Measurements from ENCODE around the gene MAMDC2. TPM values are rescaled to one million over a fixed set of nuclear protein-coding genes. Genes with fewer than 3 reads are reported as not detected.
"Not testable (repeated sequence)": the region's sequence is repeated elsewhere in the genome, so short reads cannot be mapped to it uniquely, and the experiment has no call there.

Gene MAMDC2
- total RNA-seq, 1 donor from 2014 or later, result 10.0 TPM

DNA sequence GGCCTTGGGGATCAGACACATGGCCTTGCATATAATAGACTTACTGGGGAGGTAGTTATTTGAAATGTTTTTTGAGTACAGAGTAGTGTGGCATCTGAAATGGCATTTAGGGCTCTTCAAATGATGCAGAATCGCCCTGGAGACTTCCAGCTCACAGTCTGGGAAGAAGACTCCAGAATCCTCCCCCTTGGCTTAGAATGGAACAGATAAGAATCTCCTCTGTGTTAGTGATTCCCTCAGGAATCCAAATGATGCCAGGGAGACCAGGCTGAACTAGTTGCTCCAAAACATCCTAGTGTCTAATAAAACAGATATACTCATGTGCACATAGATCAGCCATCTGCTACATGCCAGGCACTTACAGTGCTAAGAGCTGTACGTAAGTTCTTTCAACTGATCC is 176.6 kb downstream of the MAMDC2 start:
- no peak for ATAC-seq (ENCODE audit: poor library complexity)
- intact Hi-C loops (cut with DNase I), result loop anchor here (10.0 kb wide), 1 partner anchor 245 kb away; no protein-coding TSS in a partner anchor

DNA sequence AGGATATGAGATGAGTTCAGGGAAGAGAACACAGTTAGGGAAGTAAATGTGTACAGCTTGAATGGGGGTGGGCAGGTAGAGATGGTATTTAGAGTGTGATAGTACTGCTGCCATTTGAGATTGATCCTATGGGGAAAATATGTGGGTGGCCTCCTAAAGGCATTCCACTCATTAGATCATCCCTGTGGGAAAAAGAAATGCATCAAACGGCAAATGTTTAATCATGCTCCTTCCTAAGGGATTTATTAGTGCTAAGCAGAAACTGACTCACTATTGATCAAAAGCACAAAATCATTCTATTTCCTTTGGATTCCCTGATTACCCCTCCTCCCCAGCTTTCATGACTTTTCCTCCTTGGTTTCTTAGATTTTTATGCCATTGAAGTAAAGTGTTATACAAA is 178.7 kb downstream of the MAMDC2 start:
- ATAC-seq (ENCODE audit: poor library complexity), result no peak
- intact Hi-C loops (cut with DNase I), result loop anchor here (10.0 kb wide), 1 partner anchor 248 kb away; no protein-coding TSS in a partner anchor
- no peak for DNase-seq

More for the DNA sequence above, 176.6 kb downstream of the MAMDC2 start:
- DNase-seq, result no peak

DNA sequence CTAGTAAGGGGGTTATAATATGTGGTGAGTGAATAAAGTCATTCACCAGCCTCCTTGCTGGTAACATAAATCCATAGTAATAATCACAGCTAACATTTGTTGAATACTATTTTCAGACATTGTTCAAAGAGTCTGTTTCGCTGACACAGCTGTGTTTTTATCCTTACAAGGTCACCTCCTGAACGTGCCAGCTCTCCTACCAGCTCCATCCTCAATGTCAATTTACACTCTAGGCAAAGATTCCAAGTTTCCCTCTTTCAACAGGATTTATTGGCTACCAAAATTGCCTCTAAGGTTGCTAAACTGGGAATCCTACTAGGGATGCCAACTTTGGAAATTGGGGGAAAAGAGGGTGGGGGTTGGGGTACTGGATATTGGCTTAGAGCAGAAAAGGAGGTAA is 184.5 kb downstream of the MAMDC2 start:
- ATAC-seq (ENCODE audit: poor library complexity) (peak; percentile 23), DNase-seq (no peak)
- intact Hi-C loops (cut with DNase I), result loop anchor here (10.0 kb wide), 1 partner anchor 253 kb away; no protein-coding TSS in a partner anchor

DNA sequence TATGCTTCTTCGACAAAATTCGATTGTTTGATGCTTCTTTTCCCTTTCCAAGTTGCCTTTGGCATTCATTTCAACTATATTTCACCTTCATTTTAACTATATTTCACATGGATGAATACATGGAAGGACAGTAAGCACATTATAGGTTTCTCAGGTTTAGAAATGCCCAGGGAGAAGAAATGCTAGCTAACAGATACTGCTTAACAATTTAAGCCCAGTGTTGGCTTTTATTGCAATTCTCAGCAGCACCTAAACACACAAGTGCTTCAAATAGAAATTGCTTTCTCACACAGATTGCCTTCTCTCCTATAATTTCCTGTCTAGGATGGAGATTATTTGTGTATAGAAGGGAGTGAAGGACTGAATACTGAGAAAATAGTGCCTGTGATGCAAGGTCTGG is 185.0 kb downstream of the MAMDC2 start:
- intact Hi-C loops (cut with DNase I), result loop anchor here (10.0 kb wide), 1 partner anchor 254 kb away; no protein-coding TSS in a partner anchor
- no peak for DNase-seq
- ATAC-seq (ENCODE audit: poor library complexity), result peak; percentile 8

DNA sequence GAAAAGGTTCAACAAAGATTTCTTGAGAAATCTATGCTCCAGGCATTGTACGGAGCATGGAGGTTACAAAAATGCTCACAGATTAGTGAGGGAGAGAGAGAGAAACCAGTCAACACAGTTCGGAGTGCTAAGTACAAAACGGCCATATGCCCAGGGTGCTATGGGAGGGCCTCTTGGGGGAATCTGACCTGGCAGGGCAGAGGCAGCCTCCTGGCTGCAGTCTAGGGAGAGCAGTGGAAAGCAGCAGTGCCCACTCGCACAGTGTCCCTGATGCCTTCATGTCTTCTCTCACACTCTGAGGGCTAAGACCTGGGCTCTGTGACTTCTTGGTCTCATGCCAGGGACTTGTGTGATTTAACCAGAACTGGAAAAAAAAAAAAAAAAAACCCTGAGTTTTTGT is 185.4 kb downstream of the MAMDC2 start:
- DNase-seq, result peak; percentile 39
- ATAC-seq (ENCODE audit: poor library complexity), result peak; percentile 91
- intact Hi-C loops (cut with DNase I), result loop anchor here (10.0 kb wide), 1 partner anchor 254 kb away; no protein-coding TSS in a partner anchor

DNA sequence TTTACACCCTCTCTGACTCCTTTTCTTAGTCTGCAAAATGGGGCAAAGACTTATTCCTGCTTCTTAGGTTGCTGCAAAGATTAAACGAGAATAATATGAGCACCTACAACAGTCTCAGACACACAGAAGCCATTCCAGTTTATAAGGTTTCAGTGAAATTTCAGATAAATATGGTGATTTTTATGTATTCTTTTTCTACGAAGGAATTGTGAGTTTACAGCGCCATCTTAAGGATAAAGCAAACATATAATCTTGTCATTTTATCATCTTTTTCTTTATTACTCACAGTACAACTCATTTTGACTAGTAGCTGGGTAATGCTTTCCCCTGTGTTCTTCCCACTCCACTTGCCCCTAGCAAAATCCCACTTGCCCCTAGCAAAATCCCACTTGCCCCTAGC is 185.9 kb downstream of the MAMDC2 start:
- peak; percentile 52 for ATAC-seq (ENCODE audit: poor library complexity)
- no peak for DNase-seq
- intact Hi-C loops (cut with DNase I), result loop anchor here (10.0 kb wide), 1 partner anchor 255 kb away; no protein-coding TSS in a partner anchor

DNA sequence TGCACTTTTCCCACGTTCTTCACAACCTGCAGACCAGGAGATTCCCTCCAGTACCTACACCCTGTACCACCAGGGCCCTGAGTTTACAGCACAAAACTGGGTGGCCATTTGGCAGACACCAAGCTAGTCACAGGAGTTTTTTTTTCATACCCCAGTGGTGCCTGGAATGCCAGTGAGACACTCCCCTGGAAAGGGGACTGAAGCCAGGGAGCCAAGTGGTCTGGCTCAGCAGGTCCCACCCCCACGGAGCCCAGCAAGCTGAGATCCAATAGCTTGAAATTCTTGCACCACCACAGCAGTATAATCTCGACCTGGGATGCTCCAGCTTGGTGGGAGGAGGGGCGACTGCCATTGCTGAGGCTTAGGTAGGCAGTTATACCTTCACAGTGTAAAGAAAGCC is 188.8 kb downstream of the MAMDC2 start:
- DNase-seq, result no peak
- ATAC-seq (ENCODE audit: poor library complexity), result no peak
- intact Hi-C loops (cut with DNase I), result no loop called here

DNA sequence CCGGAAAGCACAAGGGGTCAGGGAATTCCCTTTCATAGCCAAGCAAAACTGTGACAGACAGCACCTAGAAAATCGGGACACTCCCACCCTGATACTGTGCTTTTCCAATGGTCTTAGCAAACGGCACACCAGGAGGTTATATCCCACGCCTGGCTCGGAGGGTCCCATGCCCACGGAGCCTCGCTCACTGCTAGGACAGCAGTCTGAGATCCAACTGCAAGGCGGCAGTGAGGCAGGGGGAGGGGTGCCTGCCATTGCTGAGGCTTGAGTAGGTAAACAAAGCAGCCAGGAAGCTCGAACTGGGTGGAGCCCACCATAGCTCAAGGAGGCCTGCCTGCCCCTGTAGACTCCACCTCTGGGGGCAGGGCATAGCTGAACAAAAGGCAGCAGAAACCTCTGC is 190.6 kb downstream of the MAMDC2 start:
- intact Hi-C loops (cut with DNase I); ATAC-seq (ENCODE audit: poor library complexity); DNase-seq: not testable (repeated sequence)

DNA sequence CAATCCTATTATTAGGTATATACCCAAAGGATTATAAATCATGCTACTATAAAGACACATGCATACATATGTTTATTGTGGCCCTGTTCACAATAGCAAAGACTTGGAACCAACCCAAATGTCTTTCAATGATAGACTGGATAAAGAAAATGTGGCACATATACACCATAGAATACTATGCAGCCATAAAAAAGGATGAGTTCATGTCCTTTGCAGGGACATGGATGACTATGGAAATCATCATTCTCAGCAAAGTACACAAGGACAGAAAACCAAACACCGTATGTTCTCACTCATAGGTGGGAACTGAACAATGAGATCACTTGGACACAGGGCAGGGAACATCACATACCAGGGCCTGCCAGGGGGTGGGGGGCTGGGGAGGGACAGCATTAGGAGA is 202.3 kb downstream of the MAMDC2 start:
- intact Hi-C loops (cut with DNase I); ATAC-seq (ENCODE audit: poor library complexity); DNase-seq: not testable (repeated sequence)

DNA sequence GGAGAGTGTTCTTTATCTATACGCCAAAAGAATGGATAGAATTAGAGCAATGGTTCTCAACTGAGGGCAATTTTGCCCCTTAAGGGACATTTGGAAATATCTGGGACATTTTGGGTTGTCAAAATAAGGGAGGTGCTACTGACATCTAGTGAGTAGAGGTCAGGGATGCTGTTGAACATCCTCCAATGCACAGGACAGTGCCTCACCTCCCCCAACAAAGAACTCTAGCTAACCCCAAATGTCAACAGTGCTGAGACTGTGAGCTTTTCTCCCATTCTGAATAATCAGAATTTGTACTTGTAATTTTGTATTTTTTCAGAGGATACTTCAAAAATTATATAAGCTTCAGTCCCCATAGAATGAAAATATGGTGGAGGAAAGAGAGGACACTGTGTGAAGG is 206.6 kb downstream of the MAMDC2 start:
- intact Hi-C loops (cut with DNase I), result no loop called here
- ATAC-seq (ENCODE audit: poor library complexity), result no peak
- no peak for DNase-seq

DNA sequence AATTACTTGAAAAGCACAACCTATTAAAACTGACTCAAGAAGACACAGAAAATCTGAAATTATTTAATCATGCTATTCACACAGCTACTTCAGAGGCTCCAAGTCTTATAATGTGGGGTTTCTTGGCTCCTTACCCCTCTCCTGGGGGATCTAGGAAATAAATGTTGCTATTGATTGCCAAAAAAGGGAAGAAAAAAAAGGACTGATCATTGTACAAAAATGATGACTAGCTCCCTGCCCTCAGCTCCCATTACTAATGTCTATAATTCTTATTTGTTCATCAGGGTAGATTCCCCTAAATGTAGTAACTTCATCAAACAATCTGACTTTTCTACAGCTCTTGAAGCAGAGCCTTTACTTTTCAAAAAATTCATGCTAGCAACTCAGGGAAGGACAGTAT is 211.8 kb downstream of the MAMDC2 start:
- DNase-seq (no peak), ATAC-seq (ENCODE audit: poor library complexity) (no peak)
- intact Hi-C loops (cut with DNase I), result no loop called here

DNA sequence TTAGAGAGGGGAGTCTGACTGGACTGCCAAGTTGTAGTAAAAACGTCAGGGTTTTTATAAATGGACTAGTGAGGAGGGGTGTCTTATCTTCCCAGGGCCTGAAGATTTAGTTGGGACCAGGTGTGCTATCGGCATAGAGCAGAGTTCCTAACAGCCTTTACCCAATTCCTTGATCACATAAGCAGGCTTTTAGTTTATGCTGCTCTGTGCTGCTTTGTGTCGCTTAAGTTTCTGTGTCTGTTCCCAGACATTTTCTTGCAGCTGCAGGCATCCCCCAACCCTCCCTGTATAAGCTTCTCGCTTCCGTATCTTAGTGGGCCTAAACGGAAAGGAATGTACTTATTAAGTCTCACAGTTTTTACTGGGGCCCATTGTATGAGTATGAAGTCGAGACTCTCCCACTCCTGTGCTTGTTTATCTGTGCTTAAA is 212.5 kb downstream of the MAMDC2 start:
- intact Hi-C loops (cut with DNase I), result no loop called here
- ATAC-seq (ENCODE audit: poor library complexity) (no peak), DNase-seq (no peak)

DNA sequence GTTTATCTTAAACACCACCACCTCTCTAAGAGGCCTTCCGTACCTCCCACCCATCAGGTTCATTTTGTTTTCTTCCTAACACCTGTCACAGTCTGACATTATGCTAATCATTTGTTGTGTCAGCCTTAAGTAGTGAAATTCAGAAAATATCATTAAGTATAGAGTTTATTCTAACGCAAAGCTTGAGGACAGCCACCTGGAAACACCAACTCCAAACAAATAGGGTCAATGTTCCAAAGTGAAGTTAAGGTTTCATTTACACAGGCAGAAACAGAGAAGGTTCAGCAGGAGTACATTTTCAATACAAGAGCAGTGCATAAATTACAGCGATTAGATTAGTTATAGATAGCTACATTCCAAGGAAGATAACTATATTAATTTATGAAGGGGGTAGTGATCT is 213.9 kb downstream of the MAMDC2 start:
- intact Hi-C loops (cut with DNase I), result no loop called here
- DNase-seq (no peak), ATAC-seq (ENCODE audit: poor library complexity) (no peak)

DNA sequence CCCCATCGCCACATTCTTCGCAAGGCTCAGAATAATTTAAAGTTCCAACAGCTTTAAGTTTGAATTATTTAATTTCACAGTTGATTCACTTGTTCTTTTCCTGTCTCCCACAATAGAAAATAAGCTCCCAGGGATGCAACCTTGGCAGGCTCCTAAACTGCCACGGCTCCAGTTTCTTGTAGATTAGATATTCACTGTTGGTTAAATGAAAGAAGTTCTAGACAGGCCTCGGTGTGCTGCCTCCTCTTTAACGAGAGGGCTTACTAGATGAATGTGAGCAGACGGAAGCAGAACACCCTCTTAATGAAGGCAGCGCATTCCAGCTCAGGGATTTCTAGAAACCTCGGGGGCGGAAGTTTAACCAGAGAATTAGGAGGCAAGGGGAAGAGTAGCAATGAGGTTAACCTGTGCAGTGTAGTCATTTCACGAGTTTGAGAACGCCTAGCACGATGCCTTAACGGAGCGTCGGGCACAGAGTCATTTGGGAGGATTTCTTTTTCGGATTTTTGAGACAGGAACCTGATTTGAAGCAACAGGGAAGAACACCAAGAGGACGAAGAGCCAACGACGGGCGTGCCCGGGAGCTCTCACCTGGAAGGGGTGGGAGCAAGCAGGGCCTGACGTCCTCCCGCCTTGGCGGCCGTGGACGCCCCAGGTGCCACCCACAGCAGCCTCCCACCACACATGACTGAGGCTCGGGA is 214.5 kb downstream of the MAMDC2 start:
- DNase-seq, result no peak
- intact Hi-C loops (cut with DNase I), result no loop called here

DNA sequence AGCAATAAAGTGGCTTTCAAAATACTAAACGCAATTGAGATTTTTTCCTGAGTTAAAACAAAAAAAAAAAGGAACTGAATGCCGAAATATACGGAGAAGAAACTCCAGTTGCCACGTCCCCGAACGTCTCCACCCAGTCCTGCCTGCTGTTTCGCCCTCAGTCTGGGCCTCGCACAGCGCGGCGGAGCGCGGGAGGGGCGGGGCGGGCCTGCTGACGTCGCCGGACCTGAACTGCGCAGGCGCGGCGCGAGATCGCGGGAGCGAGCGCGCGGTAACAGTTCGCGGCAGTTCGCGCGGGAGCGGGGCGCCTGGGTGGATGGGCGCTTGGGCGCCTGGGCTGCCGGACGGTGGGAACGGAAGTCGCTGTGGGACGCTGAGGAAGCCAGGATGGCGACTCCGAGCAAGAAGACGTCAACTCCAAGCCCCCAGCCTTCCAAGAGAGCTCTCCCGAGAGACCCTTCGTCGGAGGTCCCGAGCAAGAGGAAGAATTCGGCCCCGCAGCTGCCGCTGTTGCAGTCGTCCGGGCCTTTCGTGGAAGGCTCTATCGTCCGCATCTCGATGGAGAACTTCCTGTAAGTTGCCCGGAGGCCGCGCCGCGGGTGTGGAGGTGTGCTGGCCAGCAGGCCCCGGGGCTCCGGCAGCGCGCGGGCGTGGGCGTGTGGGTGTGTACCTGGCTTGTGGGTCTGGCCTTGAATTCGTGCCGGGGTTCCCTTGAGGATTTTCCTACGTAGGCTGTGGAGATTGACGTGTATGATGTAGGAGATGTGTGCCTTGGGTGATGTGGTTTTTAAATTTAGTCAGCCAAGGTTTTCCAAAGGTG is 215.3 kb downstream of the MAMDC2 start, which contains the start of gene SMC5:
TSS of gene SMC5 (plus strand) at position 287 of the 820 bp plus-strand sequence. CDS start at position 388, 101 bp downstream.
- ATAC-seq (ENCODE audit: poor library complexity) (peak; percentile 98), DNase-seq (peak; percentile 94)
- intact Hi-C loops (cut with DNase I), result no loop called here

More for the DNA sequence above, 214.5 kb downstream of the MAMDC2 start:
- peak; percentile 69 for ATAC-seq (ENCODE audit: poor library complexity)

DNA sequence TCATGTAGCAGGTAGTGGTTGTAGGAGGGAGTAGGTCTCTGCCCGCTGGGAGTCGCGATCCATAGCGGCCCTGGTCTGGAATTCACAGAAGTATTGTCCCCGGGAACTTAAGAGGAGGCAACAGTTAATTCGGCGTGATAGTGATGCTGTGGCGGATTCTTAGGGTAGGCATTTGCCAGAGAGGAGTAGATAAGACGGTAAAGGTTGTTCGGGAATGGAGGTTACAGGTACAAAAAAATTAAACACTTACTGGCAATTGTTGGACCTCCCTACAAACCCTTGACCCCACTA is 215.8 kb downstream of the MAMDC2 start:
- intact Hi-C loops (cut with DNase I), result no loop called here
- peak; percentile 2 for ATAC-seq (ENCODE audit: poor library complexity)
- DNase-seq, result no peak

DNA sequence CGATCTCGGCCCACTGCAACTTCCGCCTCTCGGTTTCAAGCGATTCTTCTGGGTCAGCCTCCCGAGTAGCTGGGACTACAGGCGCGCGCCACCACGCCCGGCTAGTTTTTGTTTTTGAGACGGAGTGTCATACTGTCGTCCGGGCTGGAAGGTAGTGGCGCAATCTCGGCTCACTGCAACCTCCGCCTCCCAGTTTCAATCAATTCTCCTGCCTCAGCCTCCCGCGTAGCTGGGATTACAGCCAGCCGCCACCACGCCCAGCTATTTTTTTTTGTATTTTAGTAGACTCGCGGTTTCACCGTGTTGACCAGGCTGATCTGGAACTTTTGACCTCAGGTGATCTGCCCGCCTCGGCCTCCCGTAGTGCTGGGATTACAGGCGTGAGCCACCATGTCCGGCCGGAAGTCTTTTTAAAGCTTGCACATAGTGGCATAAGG is 216.4 kb downstream of the MAMDC2 start:
- no peak for ATAC-seq (ENCODE audit: poor library complexity)
- intact Hi-C loops (cut with DNase I), result no loop called here
- no peak for DNase-seq

DNA sequence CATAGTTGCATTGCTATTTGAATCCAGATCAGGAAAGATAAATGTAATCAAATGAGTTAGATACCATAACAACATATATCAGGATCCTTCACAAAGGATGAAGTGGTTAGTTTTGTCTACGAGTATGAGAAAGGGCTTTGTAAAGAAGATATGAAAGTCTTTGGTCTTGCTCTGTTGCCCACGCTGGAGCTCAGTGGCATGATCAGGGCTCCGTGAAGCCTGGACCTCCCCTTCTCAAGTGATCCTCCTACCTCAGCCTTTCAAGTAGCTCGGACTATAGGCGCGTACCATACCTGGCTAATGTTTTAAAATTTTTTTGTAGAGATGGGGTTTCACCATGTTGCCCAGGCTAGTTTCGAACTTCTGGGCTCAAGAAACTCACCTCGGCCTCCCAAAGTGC is 217.0 kb downstream of the MAMDC2 start:
- ATAC-seq (ENCODE audit: poor library complexity) (no peak), DNase-seq (no peak)
- intact Hi-C loops (cut with DNase I), result no loop called here

DNA sequence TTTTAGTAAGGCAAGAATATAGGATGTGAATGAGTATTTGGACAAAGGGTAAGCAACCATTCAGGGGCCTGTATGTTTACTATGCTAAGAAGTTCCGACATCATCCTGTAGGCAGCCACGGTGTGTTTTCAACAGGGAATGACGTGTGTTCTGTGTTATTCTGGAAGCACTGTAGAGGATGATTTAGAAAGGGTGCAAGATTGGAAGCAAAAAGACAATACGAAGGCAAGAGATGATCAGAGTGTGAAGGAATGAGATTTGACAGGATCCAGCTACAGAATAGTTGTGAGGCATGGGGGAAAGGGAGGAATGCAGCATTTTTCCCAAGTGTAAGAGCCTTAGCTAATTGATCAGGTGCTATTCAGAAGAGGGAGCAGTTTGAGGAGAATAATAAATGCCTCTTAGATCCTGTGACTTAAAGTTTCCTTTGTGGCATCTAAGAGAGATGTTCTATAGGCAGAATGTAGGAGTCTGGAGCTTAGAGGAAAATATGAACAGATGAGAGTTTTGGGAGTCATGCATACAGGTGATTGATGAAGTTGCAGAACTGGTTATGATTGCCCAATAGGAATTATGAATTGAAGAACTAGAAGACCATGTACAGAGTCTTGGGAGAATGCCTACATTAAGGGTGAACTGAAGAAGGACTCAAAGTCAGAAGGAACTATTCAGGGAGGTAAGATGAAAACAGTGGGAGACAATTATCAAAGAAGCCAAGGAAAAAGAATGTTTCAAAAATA is 217.7 kb downstream of the MAMDC2 start:
- intact Hi-C loops (cut with DNase I), result no loop called here
- DNase-seq (no peak), ATAC-seq (ENCODE audit: poor library complexity) (no peak)
